Ovary (tissue), 9 donors: Measurements from ENCODE around the gene HK1. TPM values are rescaled to one million over a fixed set of nuclear protein-coding genes. Genes with fewer than 3 reads are reported as not detected.

Source experiments
- DNase-seq, 5 donors: peaks; one replicate each; pipeline ENCODE4 v3.0.0-alpha.2; 2019 to 2020
- H3K27ac ChIP-seq, 2 donors: fragments of 200-600 bp; one replicate each; pipeline versions ENCODE4 v1.5.1 to v1.8.0; 2019 to 2022
- H3K27me3 ChIP-seq: fragments of 200-600 bp; one replicate; pipeline ENCODE4 v1.8.0; 2022
- H3K36me3 ChIP-seq: fragments of 200-600 bp; sonication (generic); one replicate; pipeline ENCODE4 v1.5.1; 2019
- H3K4me1 ChIP-seq: one replicate; pipeline ENCODE4 v1.8.1; 2013; ENCODE audit warnings: mild to moderate bottlenecking, moderate library complexity; ENCODE audit not compliant: insufficient read depth
- H3K4me3 ChIP-seq: fragments of 200-600 bp; sonication (generic); one replicate; pipeline ENCODE4 v1.5.1; 2017
- H3K9me3 ChIP-seq, 2 donors: fragments of 200-600 bp in 1 of 2; sonication (generic) in 1 of 2; one replicate each; pipeline versions ENCODE4 v1.5.1 to v1.8.1; 2013 to 2019; ENCODE audit warnings: mild to moderate bottlenecking in 1 of 2, moderate library complexity in 1 of 2
- EP300 ChIP-seq: sonication (generic); formaldehyde crosslinking; IDR thresholded peaks from one replicate; pipeline ENCODE4 v1.6.1; 2017; ENCODE audit warnings: antibody characterized with exemption
- POLR2A ChIP-seq: fragments of 450-650 bp; IDR thresholded peaks from one replicate; pipeline ENCODE4 v1.6.1; 2017; ENCODE audit warnings: antibody characterized with exemption, mild to moderate bottlenecking, moderate library complexity
- WGBS, 3 donors: extraction: QIAGEN DNeasy Blood & Tissue Kit in 1 of 3; methylation state at CpG; one replicate each; pipeline versions ENCODE4 v1.1.5 to v1.1.7; 2013 to 2017; 5-methylcytosine and 5-hydroxymethylcytosine counted together
- intact Hi-C, 4 donors: fragments of 100-400 bp; cut with DNase I; formaldehyde crosslinking; loops; one replicate each; pipeline versions ENCODE4 v1.11.0 to v1.15.1; 2022 to 2023
- polyA plus RNA-seq, 2 donors: library from polyadenylated mRNA; stranded (reverse); fragments of 200-250 nt in 1 of 2; fragments of 350-450 nt in 1 of 2; fragmentation: Illumina TruSeq in 1 of 2; extraction: RNeasy Lipid Tissue Mini Kit (QIAGEN cat#74804) in 1 of 2; gene quantifications; one replicate each; pipeline ENCODE4 v1.2.3, GENCODE V29; 2013 to 2014
- total RNA-seq, 7 donors: library from RNA; depleted of rRNA in 2 of 7; stranded (reverse); fragments of >200 nt in 2 of 7; fragmentation: NEBNext Ultra II Directional in 3 of 7; extraction: Animal tissue kit (Norgen Biotek cat#: 25700) in 3 of 7; gene quantifications; one replicate each; pipeline versions ENCODE4 v1.1.0 to v1.2.4, GENCODE V29; 2016 to 2023
- TF ChIP-seq, protein P1 (sequence below), 3 donors: fragments of 450-650 bp in 2 of 3; fragments of 200-600 bp in 1 of 3; IDR thresholded peaks; one replicate each; pipeline versions ENCODE4 v1.5.1 to v1.8.0; 2016 to 2022; ENCODE audit warnings: antibody characterized with exemption in 3 of 3, mild to moderate bottlenecking in 1 of 3
- donor health status: DM: no; HTN: no; CAD: no; lungs with moderate emphysema.
- donor health status: DM: no; HTN: no; CAD: no.
- donor health status: Bipolar disorder and iron deficiency.
- donor health status: DM: yes; HTN: yes; CAD: no.
- donor health status: DM: no; HTN: no; CAD: no.
- donor health status: DM: yes; HTN: yes; CAD: no.

The HK1 gene
- total and polyA plus RNA-seq, 9 donors = 12.8 to 63.1 (median 35.8) TPM

GRCh38 chr10:69269761-69270160, 8.5 kb upstream of the HK1 start:
- Histone ChIP-seq H3K27ac (no peak overlapping the region), H3K27me3 (no peaks in the 10 kb centered on the region), H3K4me1 (no peaks in the 10 kb centered on the region), H3K9me3 (no peaks in the 10 kb centered on the region), H3K4me3 (no peak overlapping the region), H3K36me3 (no peaks in the 10 kb centered on the region)
- DNase-seq = no peak
- 44 to 62% (median 50%) methylated on average over 2 of the region's 2 CpGs for WGBS, 3 donors
- intact Hi-C loops = no loop called here
- TF ChIP-seq POLR2A = no peak
- no peak for TF ChIP-seq EP300

DNA sequence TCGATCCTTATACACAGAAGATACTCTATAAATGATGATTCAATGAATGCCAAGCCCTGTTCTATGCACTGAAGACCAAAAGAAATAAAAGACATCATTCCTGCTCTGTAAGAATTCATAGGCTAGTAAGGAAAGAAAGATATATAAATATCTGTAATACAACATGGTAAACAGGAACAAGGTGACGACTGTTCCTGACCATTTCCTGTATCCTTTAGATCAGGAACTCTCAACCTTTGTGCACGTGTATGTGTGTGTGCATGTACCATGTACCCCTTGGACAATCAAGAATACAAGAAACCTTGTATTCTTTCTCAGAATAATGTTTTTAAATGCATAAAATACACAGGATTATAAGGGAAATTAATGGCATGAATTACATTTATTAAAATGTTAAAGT, 7.3 kb upstream of the HK1 start:
- TF ChIP-seq, protein P1, sequence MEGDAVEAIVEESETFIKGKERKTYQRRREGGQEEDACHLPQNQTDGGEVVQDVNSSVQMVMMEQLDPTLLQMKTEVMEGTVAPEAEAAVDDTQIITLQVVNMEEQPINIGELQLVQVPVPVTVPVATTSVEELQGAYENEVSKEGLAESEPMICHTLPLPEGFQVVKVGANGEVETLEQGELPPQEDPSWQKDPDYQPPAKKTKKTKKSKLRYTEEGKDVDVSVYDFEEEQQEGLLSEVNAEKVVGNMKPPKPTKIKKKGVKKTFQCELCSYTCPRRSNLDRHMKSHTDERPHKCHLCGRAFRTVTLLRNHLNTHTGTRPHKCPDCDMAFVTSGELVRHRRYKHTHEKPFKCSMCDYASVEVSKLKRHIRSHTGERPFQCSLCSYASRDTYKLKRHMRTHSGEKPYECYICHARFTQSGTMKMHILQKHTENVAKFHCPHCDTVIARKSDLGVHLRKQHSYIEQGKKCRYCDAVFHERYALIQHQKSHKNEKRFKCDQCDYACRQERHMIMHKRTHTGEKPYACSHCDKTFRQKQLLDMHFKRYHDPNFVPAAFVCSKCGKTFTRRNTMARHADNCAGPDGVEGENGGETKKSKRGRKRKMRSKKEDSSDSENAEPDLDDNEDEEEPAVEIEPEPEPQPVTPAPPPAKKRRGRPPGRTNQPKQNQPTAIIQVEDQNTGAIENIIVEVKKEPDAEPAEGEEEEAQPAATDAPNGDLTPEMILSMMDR (IDR thresholded peaks at IDR 0.05) = no peak
- TF ChIP-seq EP300 (no peak), POLR2A (no peak)
- 69 to 82% (median 78%) methylated on average over 3 of the region's 3 CpGs for WGBS, 3 donors
- no peak overlapping the region for H3K4me3 ChIP-seq
- H3K9me3 ChIP-seq = no peaks in the 10 kb centered on the region
- no peaks in the 10 kb centered on the region for H3K36me3 ChIP-seq
- H3K27ac ChIP-seq = no peak overlapping the region
- DNase-seq = no peak
- H3K4me1 ChIP-seq = no peaks in the 10 kb centered on the region
- H3K27me3 ChIP-seq = no peaks in the 10 kb centered on the region
- intact Hi-C loops = no loop called here

- 67 to 76% (median 70%) methylated on average over 1 of the region's 1 CpG for WGBS, 3 donors
- Histone ChIP-seq H3K4me1 (no peaks in the 10 kb centered on the region), H3K27ac (no peak overlapping the region), H3K27me3 (no peaks in the 10 kb centered on the region), H3K36me3 (no peaks in the 10 kb centered on the region), H3K9me3 (no peaks in the 10 kb centered on the region), H3K4me3 (no peak overlapping the region)
- TF ChIP-seq EP300 = no peak
- TF ChIP-seq, protein P1 (IDR thresholded peaks at IDR 0.05) = no peak
- TF ChIP-seq POLR2A = no peak
- no peak for DNase-seq
- intact Hi-C loops = no loop called here
Observed at GRCh38 chr10:69272624-69273023, 5.7 kb upstream of the HK1 start.

DNA sequence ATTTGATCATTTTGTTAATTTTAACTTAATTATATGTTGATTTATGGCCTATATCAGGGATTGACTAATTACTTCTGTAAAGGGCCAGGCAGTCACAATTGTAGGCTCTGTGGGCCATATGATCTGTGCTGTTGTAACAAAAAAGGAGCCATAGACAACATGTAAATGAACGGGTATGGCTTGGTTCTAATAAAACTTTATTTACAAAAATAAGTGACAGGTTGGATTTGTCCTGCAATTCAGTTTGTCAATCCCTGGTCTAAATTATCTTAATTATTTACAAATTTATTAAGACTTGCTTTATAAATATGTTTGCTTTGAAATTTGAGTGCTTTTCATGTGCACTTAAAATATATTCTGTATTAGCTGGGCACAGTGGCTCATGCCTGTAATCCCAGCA, 2.9 kb upstream of the HK1 start:
- no peak overlapping the region for H3K27ac ChIP-seq
- intact Hi-C loops = no loop called here
- no peak overlapping the region for H3K4me3 ChIP-seq
- DNase-seq = no peak
- H3K4me1 ChIP-seq = peaks cover 2% of the 10 kb centered on the region
- no peak for TF ChIP-seq EP300
- no peak for TF ChIP-seq POLR2A
- TF ChIP-seq, protein P1 (IDR thresholded peaks at IDR 0.05) = no peak
- H3K27me3 ChIP-seq = no peaks in the 10 kb centered on the region
- H3K36me3 ChIP-seq = no peaks in the 10 kb centered on the region
- H3K9me3 ChIP-seq = no peaks in the 10 kb centered on the region
- 94 to 95% (median 95%) methylated on average over 1 of the region's 1 CpG for whole genome bisulfite sequencing, 3 donors

DNA sequence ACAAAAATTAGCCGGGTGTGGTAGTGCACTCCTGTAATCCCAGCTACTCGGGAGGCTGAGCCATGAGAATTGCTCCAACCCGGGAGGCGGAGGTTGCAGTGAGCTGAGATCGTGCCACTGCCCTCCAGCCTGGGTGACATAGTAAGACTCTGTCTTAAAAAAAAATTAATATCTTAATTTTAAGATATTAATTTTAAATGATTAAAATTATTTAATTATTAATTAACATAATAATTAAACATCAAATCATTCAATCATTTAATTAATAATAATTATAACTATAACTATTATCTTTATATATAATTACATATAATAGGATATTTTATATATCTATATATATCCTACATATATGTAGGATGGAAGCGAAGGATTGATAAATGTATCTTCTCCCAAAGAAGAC, 1.8 kb upstream of the HK1 start:
- DNase-seq = no peak
- 84 to 93% (median 92%) methylated on average over 6 of the region's 6 CpGs for WGBS, 3 donors
- Histone ChIP-seq H3K4me3 (no peak overlapping the region), H3K4me1 (peaks cover 2% of the 10 kb centered on the region), H3K36me3 (no peaks in the 10 kb centered on the region), H3K27ac (no peak overlapping the region), H3K9me3 (no peaks in the 10 kb centered on the region), H3K27me3 (no peaks in the 10 kb centered on the region)
- intact Hi-C loops = no loop called here
- TF ChIP-seq EP300 = no peak
- no peak for TF ChIP-seq POLR2A
- TF ChIP-seq, protein P1 (IDR thresholded peaks at IDR 0.05) = no peak
